Activated CD4-positive, alpha-beta T cell treated with anti-CD3 and anti-CD28 coated beads for 36 hours (primary cell): ENCODE results near the gene COA7. TPM values are rescaled to one million over a fixed set of nuclear protein-coding genes. Genes with fewer than 3 reads are reported as not detected.
A peak's percentile ranks its signal among the peaks of the same experiment; 100 is the strongest.

Source experiments
- ATAC-seq: fragments of 200-7000 bp; cut with Tn5 transposase; one replicate; pipeline ENCODE4 v1.10.0; 2021; ENCODE audit warnings: mild to moderate bottlenecking, moderate library complexity
- CTCF ChIA-PET: fragments of 350-600 bp; sonication (Branson Sonifier 250); formaldehyde crosslinking; loops from one replicate; lab custom pipeline; 2021; ENCODE audit warnings: antibody characterized with exemption; lab: Charles Lee
- POLR2A ChIA-PET: fragments of 350-600 bp; sonication (Branson Sonifier 250); formaldehyde crosslinking; loops from one replicate; lab custom pipeline; 2021; ENCODE audit warnings: antibody characterized with exemption, inconsistent platforms; lab: Charles Lee
- DNase-seq: peaks from one replicate; pipeline ENCODE4 v3.0.0-alpha.2; 2020
- H3K27ac Mint-ChIP-seq: one replicate; pipeline ENCODE4 v1.8.0; 2021; ENCODE audit warnings: mixed read lengths
- H3K27me3 Mint-ChIP-seq: one replicate; pipeline ENCODE4 v1.8.0; 2021; ENCODE audit warnings: mixed read lengths
- H3K36me3 Mint-ChIP-seq: one replicate; pipeline ENCODE4 v1.8.0; 2021; ENCODE audit warnings: low read depth, mixed read lengths
- H3K4me1 Mint-ChIP-seq: one replicate; pipeline ENCODE4 v1.8.0; 2021; ENCODE audit warnings: mixed read lengths
- H3K4me3 Mint-ChIP-seq: one replicate; pipeline ENCODE4 v1.8.0; 2021; ENCODE audit warnings: mild to moderate bottlenecking, moderate library complexity, mixed read lengths
- H3K9me3 Mint-ChIP-seq: one replicate; pipeline ENCODE4 v1.8.0; 2021; ENCODE audit warnings: low read depth, mixed read lengths
- intact Hi-C, 2 experiments: fragments of 100-400 bp; cut with DNase I in 1 of 2; cut with micrococcal nuclease in 1 of 2; formaldehyde crosslinking; loops; one replicate each; pipeline versions ENCODE4 v1.14.2 to v1.15.1; 2022 to 2024; cut with DNase I, micrococcal nuclease
- total RNA-seq, 2 experiments: library from RNA; stranded (reverse); gene quantifications; one replicate each; pipeline ENCODE4 v1.2.3, GENCODE V29; 2021

Gene COA7
- total RNA-seq, 2 experiments from 2014 or later = 11.0 to 17.2 TPM

- Mint-ChIP-seq H3K9me3 (no peaks in the 10 kb centered on the region), H3K27me3 (no peaks in the 10 kb centered on the region), H3K36me3 (peaks cover 3% of the 10 kb centered on the region), H3K4me1 (peaks cover 1% of the 10 kb centered on the region), H3K4me3 (no peak overlapping the region), H3K27ac (no peak overlapping the region)
- CTCF ChIA-PET = interaction anchor here (0.9 to 2.1 kb wide), 3 partner anchors 9 to 37 kb away, joined by 3 to 8 read pairs (median 6); no protein-coding TSS in a partner anchor
- ATAC-seq (no peak), DNase-seq (no peak)
- intact Hi-C loops = no loop called here
- POLR2A ChIA-PET = no interaction called here
These were observed 28.5 kb downstream of the COA7 start for GRCh38 chr1:52669696-52670095.

- Mint-ChIP-seq H3K4me1 (no peaks in the 10 kb centered on the region), H3K36me3 (peaks cover 2% of the 10 kb centered on the region), H3K9me3 (no peaks in the 10 kb centered on the region), H3K4me3 (no peak overlapping the region), H3K27ac (no peak overlapping the region), H3K27me3 (no peaks in the 10 kb centered on the region)
- ChIA-PET CTCF (interaction anchor here (0.7 to 2.1 kb wide), 4 partner anchors 8 to 742 kb away, joined by 4 to 8 read pairs (median 5); no protein-coding TSS in a partner anchor), POLR2A (no interaction called here)
- no peak for ATAC-seq
- intact Hi-C loops = no loop called here
- DNase-seq = no peak
These were observed 29.4 kb downstream of the COA7 start for GRCh38 chr1:52668711-52669110.

- Mint-ChIP-seq H3K4me1 (no peaks in the 10 kb centered on the region), H3K4me3 (no peak overlapping the region), H3K27me3 (no peaks in the 10 kb centered on the region), H3K9me3 (no peaks in the 10 kb centered on the region), H3K36me3 (peaks cover 2% of the 10 kb centered on the region), H3K27ac (no peak overlapping the region)
- intact Hi-C loops = no loop called here
- CTCF ChIA-PET = interaction anchor here (0.6 to 2.1 kb wide), 6 partner anchors 19 to 244 kb away, joined by 3 to 8 read pairs (median 4); no protein-coding TSS in a partner anchor
- ATAC-seq (no peak), DNase-seq (no peak)
- POLR2A ChIA-PET = no interaction called here
These were observed 30.2 kb downstream of the COA7 start for GRCh38 chr1:52667984-52668383.

GRCh38 chr1:52667290-52667689 lies 30.9 kb downstream of the COA7 start:
- no peaks in the 10 kb centered on the region for H3K9me3 Mint-ChIP-seq
- no peaks in the 10 kb centered on the region for H3K27me3 Mint-ChIP-seq
- ATAC-seq (no peak), DNase-seq (no peak)
- no peaks in the 10 kb centered on the region for H3K4me1 Mint-ChIP-seq
- no peak overlapping the region for H3K4me3 Mint-ChIP-seq
- POLR2A ChIA-PET = no interaction called here
- CTCF ChIA-PET = interaction anchor here (0.7 to 1.8 kb wide), 4 partner anchors 19 to 262 kb away, joined by 3 to 5 read pairs (median 3); partner anchors contain the start of genes ORC1 and PRPF38A
- intact Hi-C loops = no loop called here
- H3K27ac Mint-ChIP-seq = no peak overlapping the region
- H3K36me3 Mint-ChIP-seq = peaks cover 2% of the 10 kb centered on the region

- H3K4me3 Mint-ChIP-seq = no peak overlapping the region
- peaks cover 2% of the 10 kb centered on the region for H3K36me3 Mint-ChIP-seq
- ATAC-seq = no peak
- no peak for DNase-seq
- no peaks in the 10 kb centered on the region for H3K9me3 Mint-ChIP-seq
- no peaks in the 10 kb centered on the region for H3K4me1 Mint-ChIP-seq
- no peaks in the 10 kb centered on the region for H3K27me3 Mint-ChIP-seq
- ChIA-PET POLR2A (no interaction called here), CTCF (interaction anchor here (1.0 to 1.8 kb wide), 3 partner anchors 27 to 260 kb away, joined by 3 to 5 read pairs (median 3); partner anchors contain the start of genes ORC1 and PRPF38A)
- H3K27ac Mint-ChIP-seq = peak overlapping the region; percentile 42
- intact Hi-C loops = no loop called here
These were observed 32.9 kb downstream of the COA7 start for GRCh38 chr1:52665006-52665941.

- DNase-seq = no peak
- Mint-ChIP-seq H3K4me3 (no peak overlapping the region), H3K27me3 (no peaks in the 10 kb centered on the region), H3K4me1 (peaks cover 13% of the 10 kb centered on the region), H3K27ac (peak overlapping the region; percentile 53), H3K36me3 (peaks cover 7% of the 10 kb centered on the region), H3K9me3 (no peaks in the 10 kb centered on the region)
- ChIA-PET CTCF (interaction anchor here (0.7 kb wide), 1 partner anchor 231 kb away, joined by 4 read pairs; no protein-coding TSS in a partner anchor), POLR2A (interaction anchor here (0.6 kb wide), 2 partner anchors 237 to 258 kb away, joined by 6 to 7 read pairs; partner anchors contain the start of gene ECHDC2)
- ATAC-seq = no peak
- intact Hi-C loops = no loop called here
These were observed 34.4 kb downstream of the COA7 start for GRCh38 chr1:52663716-52664115.

- ChIA-PET CTCF (no interaction called here), POLR2A (interaction anchor here (0.5 kb wide), 1 partner anchor 9 kb away, joined by 3 read pairs; no protein-coding TSS in a partner anchor)
- Mint-ChIP-seq H3K27ac (no peak overlapping the region), H3K9me3 (no peaks in the 10 kb centered on the region), H3K27me3 (no peaks in the 10 kb centered on the region), H3K4me3 (no peak overlapping the region), H3K4me1 (peaks cover 16% of the 10 kb centered on the region), H3K36me3 (peaks cover 6% of the 10 kb centered on the region)
- no peak for DNase-seq
- intact Hi-C loops = no loop called here
- no peak for ATAC-seq
These were observed 35.4 kb downstream of the COA7 start for GRCh38 chr1:52662645-52663313.

- POLR2A ChIA-PET = no interaction called here
- Mint-ChIP-seq H3K4me3 (no peak overlapping the region), H3K36me3 (peaks cover 10% of the 10 kb centered on the region), H3K27ac (no peak overlapping the region), H3K9me3 (no peaks in the 10 kb centered on the region), H3K27me3 (no peaks in the 10 kb centered on the region), H3K4me1 (peaks cover 16% of the 10 kb centered on the region)
- ATAC-seq (no peak), DNase-seq (no peak)
- CTCF ChIA-PET = interaction anchor here (0.5 to 1.9 kb wide), 7 partner anchors 9 to 532 kb away, joined by 3 to 6 read pairs (median 3); no protein-coding TSS in a partner anchor
- intact Hi-C loops = no loop called here
These were observed 37.3 kb downstream of the COA7 start for GRCh38 chr1:52660807-52661206.

GRCh38 chr1:52659851-52660596 lies 38.1 kb downstream of the COA7 start:
- Mint-ChIP-seq H3K27ac (peak overlapping the region; percentile 91), H3K9me3 (no peaks in the 10 kb centered on the region), H3K4me1 (peaks cover 21% of the 10 kb centered on the region), H3K27me3 (no peaks in the 10 kb centered on the region), H3K4me3 (peak overlapping the region; percentile 13), H3K36me3 (peaks cover 11% of the 10 kb centered on the region)
- ChIA-PET POLR2A (no interaction called here), CTCF (interaction anchor here (0.6 to 1.9 kb wide), 8 partner anchors 12 to 531 kb away, joined by 3 to 6 read pairs (median 3); no protein-coding TSS in a partner anchor)
- intact Hi-C loops = loop anchor here (1.0 to 2.0 kb wide), 3 partner anchors 23 to 255 kb away; partner anchors contain the start of genes ORC1 (in 1 of the 2), PRPF38A (in 1 of the 2) and TUT4 (in 1 of the 2)
- DNase-seq (no peak), ATAC-seq (no peak)

GRCh38 chr1:52659356-52659755 lies 38.8 kb downstream of the COA7 start:
- ChIA-PET POLR2A (interaction anchor here (1.0 kb wide), 1 partner anchor 21 kb away, joined by 3 read pairs; no protein-coding TSS in a partner anchor), CTCF (interaction anchor here (0.6 to 1.9 kb wide), 6 partner anchors 11 to 254 kb away, joined by 3 to 6 read pairs (median 4); no protein-coding TSS in a partner anchor)
- H3K4me3 Mint-ChIP-seq = peak overlapping the region; percentile 13
- H3K36me3 Mint-ChIP-seq = peaks cover 13% of the 10 kb centered on the region
- DNase-seq = peak; percentile 67
- intact Hi-C loops = loop anchor here (1.0 to 2.0 kb wide), 3 partner anchors 22 to 255 kb away; partner anchors contain the start of genes ORC1 (in 1 of the 2), PRPF38A (in 1 of the 2) and TUT4 (in 1 of the 2)
- H3K4me1 Mint-ChIP-seq = peaks cover 21% of the 10 kb centered on the region
- no peaks in the 10 kb centered on the region for H3K27me3 Mint-ChIP-seq
- peak; percentile 87 for ATAC-seq
- H3K27ac Mint-ChIP-seq = peak overlapping the region; percentile 91
- H3K9me3 Mint-ChIP-seq = no peaks in the 10 kb centered on the region
